ENCODE data around the gene SCCPDH.

Gene SCCPDH

GRCh38 chr1:246784621-246785493 lies 60.6 kb downstream of the SCCPDH start:
- no peak for TF ChIP-seq GATA2 (IDR thresholded peaks at IDR 0.05; ENCODE audit: low read depth, low read length)
- TF ChIP-seq GATA3 (IDR thresholded peaks at IDR 0.05; ENCODE audit: low read depth, low read length), result no peak

- TF ChIP-seq GATA3 (IDR thresholded peaks at IDR 0.05; ENCODE audit: low read depth, low read length), result no peak
- no peak for TF ChIP-seq GATA2 (IDR thresholded peaks at IDR 0.05; ENCODE audit: low read depth, low read length)
These were observed 61.4 kb downstream of the SCCPDH start for GRCh38 chr1:246785494-246786111.

DNA sequence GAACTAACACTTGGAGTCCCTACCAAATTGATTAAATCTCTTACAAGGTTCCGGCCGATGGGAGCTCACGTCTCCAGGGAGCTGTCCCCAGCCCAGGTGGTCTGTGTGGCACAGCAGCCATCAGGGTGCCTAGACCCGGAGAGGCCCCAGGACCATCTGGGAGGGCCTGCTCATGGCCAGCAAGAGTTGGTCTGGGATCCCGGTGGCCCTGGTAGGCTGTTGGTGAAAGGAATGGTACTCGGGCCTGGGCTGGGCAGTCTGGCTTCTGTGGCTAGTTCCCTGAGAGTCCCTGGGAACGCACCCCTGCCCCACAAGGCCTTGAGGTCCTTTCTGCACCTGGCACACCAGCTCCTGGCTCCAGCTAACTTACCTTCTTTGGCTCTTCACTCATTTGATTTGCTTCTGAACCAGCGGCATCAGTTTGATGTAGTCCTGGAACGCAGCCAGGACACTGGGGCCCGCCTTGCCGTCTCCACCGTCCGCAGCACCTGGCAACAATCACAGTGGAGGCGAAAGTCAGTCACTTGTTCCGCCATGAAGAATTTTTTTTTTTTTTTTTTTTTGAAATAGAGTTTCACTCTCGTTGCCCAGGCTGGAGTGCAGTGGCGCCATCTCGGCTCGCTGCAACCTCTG lies 62.5 kb downstream of the SCCPDH start:
- TF ChIP-seq GATA2 (IDR thresholded peaks at IDR 0.05; ENCODE audit: low read depth, low read length) (no peak), GATA3 (IDR thresholded peaks at IDR 0.05; ENCODE audit: low read depth, low read length) (no peak)

- TF ChIP-seq GATA2 (IDR thresholded peaks at IDR 0.05; ENCODE audit: low read depth, low read length) (no peak), GATA3 (IDR thresholded peaks at IDR 0.05; ENCODE audit: low read depth, low read length) (no peak)
These were observed 63.7 kb downstream of the SCCPDH start for GRCh38 chr1:246787781-246788513.

GRCh38 chr1:246788895-246789338 lies 64.7 kb downstream of the SCCPDH start:
- TF ChIP-seq GATA2 (IDR thresholded peaks at IDR 0.05; ENCODE audit: low read depth, low read length) (no peak), GATA3 (IDR thresholded peaks at IDR 0.05; ENCODE audit: low read depth, low read length) (no peak)

DNA sequence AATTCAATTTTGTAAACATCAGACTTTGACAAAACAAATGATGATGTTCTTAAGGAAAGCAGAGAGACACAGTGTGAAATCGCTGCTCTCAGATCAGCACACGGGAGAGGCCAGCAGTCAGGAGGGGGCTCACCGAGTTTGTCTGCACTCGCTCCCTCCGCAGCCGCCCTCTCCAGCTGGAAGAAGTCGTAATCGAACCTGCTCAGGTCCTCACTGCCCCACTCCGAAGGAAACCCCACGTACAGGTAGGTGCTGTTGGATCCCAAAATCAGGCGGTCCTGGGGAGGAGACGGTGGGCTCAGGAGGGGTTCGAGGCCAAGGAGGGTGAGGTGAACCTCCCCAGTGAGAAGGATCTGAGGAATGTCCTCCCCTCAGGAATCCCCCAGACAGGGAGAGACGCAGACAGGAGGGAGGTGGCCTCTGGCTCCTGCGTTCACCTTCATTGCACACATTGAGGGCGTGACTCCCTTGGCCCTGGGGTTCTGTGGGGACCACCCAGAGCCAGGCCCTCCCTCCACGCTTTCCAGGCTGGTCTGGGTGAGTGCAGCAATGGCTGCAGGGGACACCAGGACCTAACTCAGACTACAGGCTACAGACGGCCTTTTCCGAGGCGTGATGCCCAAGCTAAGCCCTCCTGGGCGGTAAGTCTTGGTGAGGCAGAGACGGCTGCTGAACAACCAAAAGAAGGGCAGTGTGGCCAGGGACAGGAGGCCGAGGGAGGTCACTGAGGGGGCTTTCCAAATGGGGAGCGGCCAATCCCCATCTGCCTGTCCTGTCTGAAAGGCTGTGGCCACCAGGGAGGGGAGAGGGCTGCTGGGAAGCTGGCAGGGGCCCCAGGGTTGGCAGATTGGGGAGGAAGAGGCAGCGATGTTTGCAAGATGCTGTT lies 65.5 kb downstream of the SCCPDH start:
- TF ChIP-seq GATA2 (IDR thresholded peaks at IDR 0.05; ENCODE audit: low read depth, low read length), result no peak
- TF ChIP-seq GATA3 (IDR thresholded peaks at IDR 0.05; ENCODE audit: low read depth, low read length), result no peak

DNA sequence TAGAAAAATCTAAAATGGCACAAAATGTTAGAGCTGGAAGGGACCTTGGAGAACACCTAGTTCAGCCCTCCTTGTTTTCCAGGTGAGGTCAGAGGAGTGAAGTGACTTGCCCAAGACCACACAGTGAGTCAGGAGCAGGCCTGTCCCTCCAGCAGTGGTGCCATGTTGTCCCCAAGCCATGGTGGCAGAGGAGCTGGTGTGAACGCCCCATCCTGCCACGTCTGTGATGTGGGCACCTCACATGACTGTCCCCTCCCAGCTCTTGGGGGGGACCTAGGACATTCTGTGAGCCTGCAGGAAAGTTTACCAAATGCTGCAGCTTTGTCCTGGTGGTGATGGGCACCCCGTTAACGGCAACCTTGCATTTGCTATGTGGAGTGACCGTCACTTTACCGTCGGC lies 66.2 kb downstream of the SCCPDH start:
- TF ChIP-seq GATA3 (IDR thresholded peaks at IDR 0.05; ENCODE audit: low read depth, low read length), result no peak
- TF ChIP-seq GATA2 (IDR thresholded peaks at IDR 0.05; ENCODE audit: low read depth, low read length), result no peak

DNA sequence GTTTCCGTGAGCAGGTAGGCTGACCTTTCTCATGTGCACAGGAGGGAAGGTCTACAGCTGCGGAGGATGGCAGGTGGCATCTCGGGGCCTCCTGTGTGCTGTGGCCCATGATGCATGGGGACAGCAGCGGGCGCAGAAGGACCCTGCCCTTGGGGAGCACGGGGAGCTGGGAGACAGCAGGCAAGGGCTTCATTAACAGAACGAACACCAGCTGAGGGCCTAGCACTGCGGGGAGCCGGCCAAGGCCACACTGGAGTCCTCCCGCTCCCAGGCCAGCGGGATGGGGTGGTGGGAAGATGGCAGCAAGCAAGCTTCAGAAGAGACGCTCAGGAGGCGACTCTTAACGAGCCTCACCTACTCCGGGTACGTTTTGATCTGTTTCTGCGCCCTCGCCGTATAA lies 66.6 kb downstream of the SCCPDH start:
- no peak for TF ChIP-seq GATA3 (IDR thresholded peaks at IDR 0.05; ENCODE audit: low read depth, low read length)
- no peak for TF ChIP-seq GATA2 (IDR thresholded peaks at IDR 0.05; ENCODE audit: low read depth, low read length)

- TF ChIP-seq GATA2 (IDR thresholded peaks at IDR 0.05; ENCODE audit: low read depth, low read length) (no peak), GATA3 (IDR thresholded peaks at IDR 0.05; ENCODE audit: low read depth, low read length) (no peak)
These were observed 67.2 kb downstream of the SCCPDH start for GRCh38 chr1:246791303-246791918.

DNA sequence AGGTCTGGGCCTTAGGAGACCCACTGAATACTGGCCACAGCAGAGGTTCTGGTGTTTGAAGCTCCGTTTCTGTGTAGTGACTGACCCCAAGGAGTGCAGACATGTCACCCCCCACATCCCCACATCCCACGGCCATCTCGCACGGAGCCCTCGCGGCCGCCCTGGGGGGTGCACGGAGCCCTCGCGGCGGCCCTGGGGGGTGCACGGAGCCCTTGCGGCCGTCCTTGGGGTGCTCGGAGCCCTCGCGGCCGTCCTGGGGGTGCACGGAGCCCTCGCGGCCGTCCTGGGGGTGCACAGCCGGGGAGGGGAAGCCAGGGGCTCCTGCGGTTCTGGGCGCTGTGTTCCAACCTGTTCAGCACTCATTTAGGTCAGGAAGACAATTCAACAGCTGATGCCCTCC lies 68.4 kb downstream of the SCCPDH start:
- no peak for TF ChIP-seq GATA3 (IDR thresholded peaks at IDR 0.05; ENCODE audit: low read depth, low read length)
- TF ChIP-seq GATA2 (IDR thresholded peaks at IDR 0.05; ENCODE audit: low read depth, low read length), result no peak

GRCh38 chr1:246793356-246793896 lies 69.2 kb downstream of the SCCPDH start:
- TF ChIP-seq GATA2 (IDR thresholded peaks at IDR 0.05; ENCODE audit: low read depth, low read length) (no peak), GATA3 (IDR thresholded peaks at IDR 0.05; ENCODE audit: low read depth, low read length) (no peak)

DNA sequence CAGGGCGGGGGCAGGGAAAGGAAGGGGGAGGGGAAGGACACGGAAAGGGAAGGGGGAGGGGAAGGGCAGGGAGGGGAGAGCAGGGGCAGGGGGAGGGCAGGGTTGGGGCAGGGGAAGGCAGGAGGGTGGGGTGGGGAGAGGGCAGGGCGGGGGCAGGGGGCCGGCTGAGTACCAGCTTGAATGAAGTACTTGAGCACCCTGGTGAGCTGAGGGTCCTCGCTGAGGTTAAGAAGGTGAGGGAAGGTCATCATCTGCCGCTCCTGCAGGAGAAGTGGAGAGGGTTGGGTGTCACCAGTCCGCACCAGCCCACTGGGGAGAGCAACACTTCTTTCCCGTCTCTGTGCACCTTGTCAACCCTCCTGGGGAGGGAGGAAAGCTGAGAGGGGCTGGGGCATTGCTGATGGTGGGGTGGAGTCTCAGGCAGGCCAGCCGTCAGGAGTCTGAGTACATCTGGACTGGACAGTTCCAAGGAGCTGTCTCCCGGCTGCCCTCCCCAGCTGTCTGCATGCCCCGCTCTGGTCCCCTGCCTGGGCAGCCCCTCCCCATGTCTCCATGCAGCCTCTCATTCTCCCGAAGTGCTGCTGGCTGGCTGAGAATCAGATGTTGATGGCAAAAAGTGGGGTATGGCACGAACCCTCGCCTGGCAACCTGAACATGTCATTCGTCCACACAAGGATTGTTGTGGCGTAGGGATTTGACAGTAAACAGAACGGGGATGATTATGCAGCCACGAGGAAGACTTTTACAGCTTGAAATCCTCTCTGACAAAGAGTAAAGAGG lies 70.0 kb downstream of the SCCPDH start:
- no peak for TF ChIP-seq GATA3 (IDR thresholded peaks at IDR 0.05; ENCODE audit: low read depth, low read length)
- TF ChIP-seq GATA2 (IDR thresholded peaks at IDR 0.05; ENCODE audit: low read depth, low read length), result no peak
